Liver (tissue), 9 donors: ENCODE results near the gene CACNB1. TPM values are rescaled to one million over a fixed set of nuclear protein-coding genes. Genes with fewer than 3 reads are reported as not detected.
A peak's percentile ranks its signal among the peaks of the same experiment; 100 is the strongest.

ENCODE experiments used
- DNase-seq: peaks from one replicate; pipeline ENCODE4 v3.0.0-alpha.2; 2017; ENCODE audit warnings: low spot score
- H3K27ac ChIP-seq, 2 donors: one replicate each; pipeline ENCODE4 v1.7.0; 2013; ENCODE audit warnings: inconsistent platforms in 2 of 2, low read length in 2 of 2, control low read depth in 1 of 2, low read depth in 1 of 2, mild to moderate bottlenecking in 1 of 2
- H3K27me3 ChIP-seq, 4 donors: one replicate each; pipeline versions ENCODE4 v1.6.1 to v1.7.0; 2013; ENCODE audit warnings: low read length in 3 of 4, inconsistent platforms in 1 of 4, mild to moderate bottlenecking in 1 of 4, moderate library complexity in 1 of 4; ENCODE audit not compliant: control insufficient read depth in 4 of 4, insufficient read depth in 4 of 4
- H3K36me3 ChIP-seq, 4 donors: one replicate each; pipeline versions ENCODE4 v1.6.1 to v1.7.0; 2013; ENCODE audit warnings: low read length in 3 of 4, mild to moderate bottlenecking in 3 of 4, low read depth in 1 of 4, moderate library complexity in 1 of 4; ENCODE audit not compliant: control insufficient read depth in 4 of 4, insufficient read depth in 3 of 4
- H3K4me1 ChIP-seq, 4 donors: one replicate each; pipeline versions ENCODE4 v1.6.1 to v1.7.0; 2013; ENCODE audit warnings: low read length in 3 of 4, mild to moderate bottlenecking in 3 of 4, moderate library complexity in 1 of 4; ENCODE audit not compliant: control insufficient read depth in 4 of 4, insufficient read depth in 4 of 4
- H3K4me3 ChIP-seq, 3 donors: one replicate each; pipeline versions ENCODE4 v1.6.1 to v1.7.0; 2013; ENCODE audit warnings: low read length in 3 of 3, control low read depth in 1 of 3, low read depth in 1 of 3, mild to moderate bottlenecking in 1 of 3
- H3K9ac ChIP-seq, 2 donors: one replicate each; pipeline ENCODE4 v1.7.0; 2013; ENCODE audit warnings: low read length in 2 of 2, mild to moderate bottlenecking in 2 of 2, moderate library complexity in 2 of 2, control low read depth in 1 of 2, low read depth in 1 of 2
- H3K9me3 ChIP-seq, 4 donors: one replicate each; pipeline versions ENCODE4 v1.6.1 to v1.7.0; 2013; ENCODE audit warnings: low read length in 3 of 4; ENCODE audit not compliant: control insufficient read depth in 4 of 4
- EGR1 ChIP-seq, 2 donors: IDR thresholded peaks; 2 replicates each; pipeline ENCODE4 v1.6.1; 2016 to 2018; ENCODE audit warnings: antibody characterized with exemption in 2 of 2, low read depth in 2 of 2
- FOXA1 ChIP-seq: IDR thresholded peaks from 2 replicates; pipeline ENCODE4 v1.6.1; 2016; ENCODE audit warnings: antibody characterized with exemption
- FOXA2 ChIP-seq: IDR thresholded peaks from 2 replicates; pipeline ENCODE4 v1.6.1; 2016; ENCODE audit warnings: antibody characterized with exemption
- GABPA ChIP-seq, 2 donors: IDR thresholded peaks in 1 of 2; conservative IDR thresholded peaks in 1 of 2; 2 replicates each; pipeline ENCODE4 v1.6.1; 2016; ENCODE audit warnings: antibody characterized with exemption in 2 of 2, mild to moderate bottlenecking in 1 of 2, moderate library complexity in 1 of 2
- HNF4A ChIP-seq, 2 donors: conservative IDR thresholded peaks; 2 replicates each; pipeline ENCODE4 v1.6.1; 2016; ENCODE audit warnings: antibody characterized with exemption in 2 of 2, mild to moderate bottlenecking in 2 of 2
- HNF4G ChIP-seq: IDR thresholded peaks from 2 replicates; pipeline ENCODE4 v1.6.1; 2016; ENCODE audit warnings: antibody characterized with exemption
- JUND ChIP-seq, 2 donors: IDR thresholded peaks; 2 replicates each; pipeline ENCODE4 v1.6.1; 2016; ENCODE audit warnings: antibody characterized with exemption in 2 of 2
- RAD21 ChIP-seq, 2 donors: IDR thresholded peaks; 2 replicates each; pipeline ENCODE4 v1.6.1; 2016; ENCODE audit warnings: antibody characterized with exemption in 2 of 2, mild to moderate bottlenecking in 2 of 2
- RXRA ChIP-seq, 2 donors: IDR thresholded peaks; 2 replicates each; pipeline ENCODE4 v1.6.1; 2017 to 2018; ENCODE audit warnings: antibody characterized with exemption in 2 of 2, mild to moderate bottlenecking in 1 of 2
- SP1 ChIP-seq: IDR thresholded peaks from 2 replicates; pipeline ENCODE4 v1.6.1; 2018; ENCODE audit warnings: antibody characterized with exemption, mild to moderate bottlenecking
- YY1 ChIP-seq: IDR thresholded peaks from 2 replicates; pipeline ENCODE4 v1.6.1; 2016; ENCODE audit warnings: antibody characterized with exemption, mild to moderate bottlenecking
- WGBS: extraction: QIAGEN DNeasy Blood & Tissue Kit; methylation state at CpG from one replicate; pipeline ENCODE4 v1.1.7; 2013; 5-methylcytosine and 5-hydroxymethylcytosine counted together
- polyA plus RNA-seq, 2 donors: library from polyadenylated mRNA; stranded (reverse) in 1 of 2; unstranded in 1 of 2; fragments of 200-250 nt in 1 of 2; fragments of >200 nt in 1 of 2; fragmentation: Nextera tagmentation in 1 of 2; extraction: Ambion mirVana in 1 of 2; gene quantifications; one replicate each; pipeline versions ENCODE4 v1.2.1 to v1.2.3, GENCODE V29; 2013 to 2015
- total RNA-seq, 2 donors: library from RNA; depleted of rRNA; stranded (reverse); fragments of >200 nt; gene quantifications; one replicate each; pipeline ENCODE4 v1.2.3, GENCODE V29; 2014
- TF ChIP-seq, protein P1 (sequence below): IDR thresholded peaks from 2 replicates; pipeline ENCODE4 v1.6.1; 2016; ENCODE audit warnings: antibody characterized with exemption
- TF ChIP-seq, protein P2 (sequence below): IDR thresholded peaks from 2 replicates; pipeline ENCODE4 v1.6.1; 2016; ENCODE audit warnings: antibody characterized with exemption, mild to moderate bottlenecking
- TF ChIP-seq, protein P3 (sequence below): IDR thresholded peaks from 2 replicates; pipeline ENCODE4 v1.6.1; 2016; ENCODE audit warnings: antibody characterized with exemption
- TF ChIP-seq, protein P4 (sequence below): fragments of 150-350 bp; IDR thresholded peaks from 2 replicates; pipeline ENCODE4 v1.5.1; 2017; ENCODE audit warnings: improper control_type of control experiment, low read depth, low read length; ENCODE audit not compliant: missing input control
- donor health status: healthy.
- donor health status: healthy.
- donor health status: healthy.
- donor health status: healthy.
- donor health status: healthy.

Gene CACNB1
- total and polyA plus RNA-seq, 4 donors, result 0.05 to 1.3 (median 0.26) TPM

DNA sequence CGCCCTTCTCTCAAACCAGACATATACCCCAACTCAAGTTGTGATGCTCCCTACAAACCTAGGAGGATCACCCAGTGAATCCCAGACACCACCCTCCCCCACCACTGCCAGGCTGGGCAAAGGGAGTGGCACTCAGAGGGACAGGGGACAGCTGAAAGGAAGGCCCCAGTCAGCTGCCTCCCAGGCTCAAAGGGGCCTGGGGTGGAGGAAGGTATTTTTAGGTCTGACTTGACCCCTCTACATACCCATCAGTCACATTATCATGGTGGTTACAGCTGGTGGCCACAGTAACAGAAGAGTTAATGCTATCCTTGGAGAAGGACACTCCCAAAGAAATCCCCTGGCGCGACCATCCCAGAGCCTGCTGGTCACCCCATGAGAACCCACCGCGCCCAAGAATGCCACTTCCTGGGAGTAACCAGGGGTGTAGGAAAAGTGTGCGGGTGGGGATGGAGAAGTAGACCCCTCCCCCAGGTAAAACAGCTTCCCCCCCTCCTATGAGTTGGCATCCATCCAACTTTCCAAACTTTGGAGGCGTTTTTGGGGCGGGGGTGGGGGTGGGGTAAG is 1.1 kb downstream of the CACNB1 start:
- Histone ChIP-seq H3K9ac (no peak overlapping the region), H3K27me3 (no peaks in the 10 kb centered on the region), H3K4me1 (peaks cover 6 to 18% (median 12%) of the 10 kb centered on the region in 4 donors), H3K4me3 (peak overlapping the region in 1 of 3 donors; percentile 60), H3K27ac (no peak overlapping the region), H3K36me3 (no peaks in the 10 kb centered on the region), H3K9me3 (no peaks in the 10 kb centered on the region)
- TF ChIP-seq SP1, result no peak
- no peak for TF ChIP-seq RXRA (IDR thresholded peaks at IDR 0.05)
- TF ChIP-seq JUND (IDR thresholded peaks at IDR 0.05), result no peak
- TF ChIP-seq, protein P1, sequence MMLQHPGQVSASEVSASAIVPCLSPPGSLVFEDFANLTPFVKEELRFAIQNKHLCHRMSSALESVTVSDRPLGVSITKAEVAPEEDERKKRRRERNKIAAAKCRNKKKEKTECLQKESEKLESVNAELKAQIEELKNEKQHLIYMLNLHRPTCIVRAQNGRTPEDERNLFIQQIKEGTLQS, result no peak
- TF ChIP-seq, protein P2, sequence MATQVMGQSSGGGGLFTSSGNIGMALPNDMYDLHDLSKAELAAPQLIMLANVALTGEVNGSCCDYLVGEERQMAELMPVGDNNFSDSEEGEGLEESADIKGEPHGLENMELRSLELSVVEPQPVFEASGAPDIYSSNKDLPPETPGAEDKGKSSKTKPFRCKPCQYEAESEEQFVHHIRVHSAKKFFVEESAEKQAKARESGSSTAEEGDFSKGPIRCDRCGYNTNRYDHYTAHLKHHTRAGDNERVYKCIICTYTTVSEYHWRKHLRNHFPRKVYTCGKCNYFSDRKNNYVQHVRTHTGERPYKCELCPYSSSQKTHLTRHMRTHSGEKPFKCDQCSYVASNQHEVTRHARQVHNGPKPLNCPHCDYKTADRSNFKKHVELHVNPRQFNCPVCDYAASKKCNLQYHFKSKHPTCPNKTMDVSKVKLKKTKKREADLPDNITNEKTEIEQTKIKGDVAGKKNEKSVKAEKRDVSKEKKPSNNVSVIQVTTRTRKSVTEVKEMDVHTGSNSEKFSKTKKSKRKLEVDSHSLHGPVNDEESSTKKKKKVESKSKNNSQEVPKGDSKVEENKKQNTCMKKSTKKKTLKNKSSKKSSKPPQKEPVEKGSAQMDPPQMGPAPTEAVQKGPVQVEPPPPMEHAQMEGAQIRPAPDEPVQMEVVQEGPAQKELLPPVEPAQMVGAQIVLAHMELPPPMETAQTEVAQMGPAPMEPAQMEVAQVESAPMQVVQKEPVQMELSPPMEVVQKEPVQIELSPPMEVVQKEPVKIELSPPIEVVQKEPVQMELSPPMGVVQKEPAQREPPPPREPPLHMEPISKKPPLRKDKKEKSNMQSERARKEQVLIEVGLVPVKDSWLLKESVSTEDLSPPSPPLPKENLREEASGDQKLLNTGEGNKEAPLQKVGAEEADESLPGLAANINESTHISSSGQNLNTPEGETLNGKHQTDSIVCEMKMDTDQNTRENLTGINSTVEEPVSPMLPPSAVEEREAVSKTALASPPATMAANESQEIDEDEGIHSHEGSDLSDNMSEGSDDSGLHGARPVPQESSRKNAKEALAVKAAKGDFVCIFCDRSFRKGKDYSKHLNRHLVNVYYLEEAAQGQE, result no peak
- no peak for TF ChIP-seq HNF4A (conservative IDR thresholded peaks at IDR 0.05)
- TF ChIP-seq FOXA2, result no peak
- no peak for TF ChIP-seq RAD21 (IDR thresholded peaks at IDR 0.05)
- TF ChIP-seq GABPA (IDR thresholded peaks at IDR 0.05 in 1 of 2, conservative IDR thresholded peaks at IDR 0.05 in 1 of 2), result no peak
- no peak for TF ChIP-seq HNF4G
- TF ChIP-seq, protein P3, sequence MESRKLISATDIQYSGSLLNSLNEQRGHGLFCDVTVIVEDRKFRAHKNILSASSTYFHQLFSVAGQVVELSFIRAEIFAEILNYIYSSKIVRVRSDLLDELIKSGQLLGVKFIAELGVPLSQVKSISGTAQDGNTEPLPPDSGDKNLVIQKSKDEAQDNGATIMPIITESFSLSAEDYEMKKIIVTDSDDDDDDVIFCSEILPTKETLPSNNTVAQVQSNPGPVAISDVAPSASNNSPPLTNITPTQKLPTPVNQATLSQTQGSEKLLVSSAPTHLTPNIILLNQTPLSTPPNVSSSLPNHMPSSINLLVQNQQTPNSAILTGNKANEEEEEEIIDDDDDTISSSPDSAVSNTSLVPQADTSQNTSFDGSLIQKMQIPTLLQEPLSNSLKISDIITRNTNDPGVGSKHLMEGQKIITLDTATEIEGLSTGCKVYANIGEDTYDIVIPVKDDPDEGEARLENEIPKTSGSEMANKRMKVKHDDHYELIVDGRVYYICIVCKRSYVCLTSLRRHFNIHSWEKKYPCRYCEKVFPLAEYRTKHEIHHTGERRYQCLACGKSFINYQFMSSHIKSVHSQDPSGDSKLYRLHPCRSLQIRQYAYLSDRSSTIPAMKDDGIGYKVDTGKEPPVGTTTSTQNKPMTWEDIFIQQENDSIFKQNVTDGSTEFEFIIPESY, result no peak
- WGBS, result 53% methylated on average over 8 of the region's 8 CpGs
- no peak for DNase-seq

DNA sequence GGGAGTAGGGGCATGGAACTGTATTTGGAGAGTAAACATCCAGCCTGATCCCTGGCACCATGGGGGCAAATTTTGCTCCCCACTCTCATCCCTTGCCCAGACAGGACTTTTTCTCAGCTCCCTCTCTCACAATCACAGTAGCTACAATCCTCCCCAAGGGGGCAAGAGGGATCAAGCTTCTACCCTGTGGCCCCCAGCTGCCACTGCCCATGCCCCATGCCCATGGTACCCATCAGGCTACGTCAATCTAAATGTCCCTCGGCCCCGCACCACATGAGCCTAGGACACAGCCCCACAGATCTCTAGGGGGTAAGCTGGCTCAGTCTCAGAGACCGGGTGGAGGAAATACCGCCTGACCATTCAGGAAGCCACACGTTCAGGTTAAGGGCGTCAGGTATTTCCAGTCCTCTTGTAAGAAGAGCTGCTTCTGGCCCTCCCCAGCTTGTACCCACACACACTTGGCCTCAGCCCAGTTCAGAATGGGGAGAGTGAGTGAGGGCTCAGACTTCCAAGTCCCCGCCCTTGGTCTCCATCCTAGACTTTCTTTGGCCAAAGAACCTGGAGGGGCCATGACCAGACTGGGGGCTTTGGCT is 1.8 kb downstream of the CACNB1 start:
- Histone ChIP-seq H3K36me3 (no peaks in the 10 kb centered on the region), H3K4me3 (no peak overlapping the region), H3K9me3 (no peaks in the 10 kb centered on the region), H3K9ac (no peak overlapping the region), H3K27ac (no peak overlapping the region), H3K4me1 (peaks cover 0 to 12% (median 9%) of the 10 kb centered on the region in 4 donors), H3K27me3 (no peaks in the 10 kb centered on the region)
- 80% methylated on average over 8 of the region's 8 CpGs for WGBS
- DNase-seq, result no peak
- TF ChIP-seq, protein P3, result no peak
- TF ChIP-seq HNF4A (conservative IDR thresholded peaks at IDR 0.05) (no peak), YY1 (no peak), GABPA (IDR thresholded peaks at IDR 0.05 in 1 of 2, conservative IDR thresholded peaks at IDR 0.05 in 1 of 2) (no peak), HNF4G (no peak), RAD21 (IDR thresholded peaks at IDR 0.05) (no peak), EGR1 (IDR thresholded peaks at IDR 0.05; ENCODE audit: low read depth in 2 of 2) (no peak), SP1 (no peak), JUND (IDR thresholded peaks at IDR 0.05) (no peak), FOXA2 (no peak), RXRA (IDR thresholded peaks at IDR 0.05) (no peak), FOXA1 (no peak)
- TF ChIP-seq, protein P4, sequence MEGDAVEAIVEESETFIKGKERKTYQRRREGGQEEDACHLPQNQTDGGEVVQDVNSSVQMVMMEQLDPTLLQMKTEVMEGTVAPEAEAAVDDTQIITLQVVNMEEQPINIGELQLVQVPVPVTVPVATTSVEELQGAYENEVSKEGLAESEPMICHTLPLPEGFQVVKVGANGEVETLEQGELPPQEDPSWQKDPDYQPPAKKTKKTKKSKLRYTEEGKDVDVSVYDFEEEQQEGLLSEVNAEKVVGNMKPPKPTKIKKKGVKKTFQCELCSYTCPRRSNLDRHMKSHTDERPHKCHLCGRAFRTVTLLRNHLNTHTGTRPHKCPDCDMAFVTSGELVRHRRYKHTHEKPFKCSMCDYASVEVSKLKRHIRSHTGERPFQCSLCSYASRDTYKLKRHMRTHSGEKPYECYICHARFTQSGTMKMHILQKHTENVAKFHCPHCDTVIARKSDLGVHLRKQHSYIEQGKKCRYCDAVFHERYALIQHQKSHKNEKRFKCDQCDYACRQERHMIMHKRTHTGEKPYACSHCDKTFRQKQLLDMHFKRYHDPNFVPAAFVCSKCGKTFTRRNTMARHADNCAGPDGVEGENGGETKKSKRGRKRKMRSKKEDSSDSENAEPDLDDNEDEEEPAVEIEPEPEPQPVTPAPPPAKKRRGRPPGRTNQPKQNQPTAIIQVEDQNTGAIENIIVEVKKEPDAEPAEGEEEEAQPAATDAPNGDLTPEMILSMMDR, result no peak
- TF ChIP-seq, protein P2, result no peak
- TF ChIP-seq, protein P1, result no peak
